Dedifferentiated amniotic fluid mesenchymal stem cell (primary cell): ENCODE results near the gene SSTR1.
A peak's percentile ranks its signal among the peaks of the same experiment; 100 is the strongest.
"Not testable (repeated sequence)": the region's sequence is repeated elsewhere in the genome, so short reads cannot be mapped to it uniquely, and the experiment has no call there.

Experiments used
- DNase-seq: peaks from one replicate; pipeline ENCODE4 v3.0.0-alpha.2; 2016; ENCODE audit errors: extremely low spot score

SSTR1 gene

DNA sequence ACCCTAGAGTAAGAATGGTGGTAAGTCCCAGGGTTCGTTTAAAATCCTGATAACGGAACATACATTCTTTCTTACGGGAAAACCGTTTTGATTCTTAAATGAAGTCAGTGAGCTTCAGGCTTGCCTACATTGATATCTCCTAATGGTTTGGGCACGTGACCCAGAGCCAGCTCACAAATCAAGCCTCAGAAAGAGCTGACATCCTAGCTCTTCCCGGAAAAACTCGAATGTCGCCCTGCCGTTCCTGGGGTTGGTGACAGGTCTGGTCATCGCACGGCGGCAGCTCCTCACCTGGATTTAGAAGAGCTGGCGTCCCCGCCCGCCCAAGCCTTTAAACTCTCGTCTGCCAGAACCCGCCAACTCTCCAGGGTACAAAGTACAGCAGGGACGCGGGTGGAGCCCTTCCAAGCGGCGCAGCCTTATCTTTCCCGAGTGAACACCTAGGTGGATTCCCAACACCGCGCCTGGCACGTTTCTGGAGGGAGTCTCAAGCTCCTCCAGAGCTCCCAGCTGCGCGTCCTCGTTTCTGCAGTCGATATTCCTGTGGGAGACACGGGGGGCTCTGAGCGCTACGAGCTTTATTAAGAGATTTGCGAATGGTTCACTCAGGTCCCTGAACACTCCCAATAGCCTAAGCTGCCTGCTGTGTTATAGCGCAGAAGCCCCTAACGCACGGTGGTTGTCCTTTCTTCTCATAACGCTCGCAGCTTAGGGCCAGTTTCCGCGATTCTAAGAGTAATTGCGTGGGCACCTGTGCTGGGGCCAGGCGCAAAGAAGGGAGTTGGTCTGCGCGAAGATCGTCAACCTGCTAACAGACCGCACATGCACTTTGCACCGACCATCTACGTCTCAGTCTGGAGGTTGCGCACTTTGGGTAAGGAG lies at the start of gene SSTR1:
SSTR1 (plus strand) TSS at position 169 of the 882 bp plus-strand sequence. CDS start 1,486 bp downstream, outside the sequence.
- no peak for DNase-seq

DNA sequence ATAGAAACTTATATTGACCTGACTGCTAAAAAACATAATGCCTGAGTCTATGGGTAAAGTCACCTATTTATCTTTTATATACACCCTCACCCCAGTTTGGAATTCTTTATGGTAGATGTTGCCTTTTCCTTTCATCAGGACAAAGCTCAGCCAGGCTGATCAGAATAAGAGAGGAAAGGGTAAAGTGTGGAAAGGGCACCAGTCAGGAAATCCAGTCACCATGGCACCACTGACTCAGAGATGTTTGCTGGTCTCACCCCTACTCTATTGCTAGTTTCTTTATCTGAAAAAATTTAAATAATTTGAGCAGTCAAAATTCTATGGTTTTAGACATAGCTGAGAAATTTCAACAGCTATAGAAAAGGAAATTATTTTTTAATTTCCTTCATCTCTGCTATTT lies 49.2 kb upstream of the SSTR1 start:
- DNase-seq, result no peak

DNA sequence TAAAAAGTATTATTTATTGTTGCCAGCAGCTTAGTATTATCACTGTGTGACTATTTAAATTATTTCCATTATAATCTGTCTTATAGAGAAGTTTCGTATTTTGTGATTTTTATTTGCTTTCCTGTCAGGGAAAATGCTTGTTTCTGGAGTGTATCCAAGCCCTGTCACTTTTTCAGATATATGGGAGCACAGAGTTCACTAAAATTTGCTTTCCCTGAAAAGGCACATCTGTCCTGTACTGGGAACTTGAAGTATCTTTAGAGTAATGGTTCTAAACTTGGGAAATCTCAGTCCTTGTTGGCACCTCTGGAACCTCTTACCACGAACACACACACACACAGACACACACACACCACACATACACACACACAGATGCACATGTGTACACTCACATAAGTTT lies 39.3 kb upstream of the SSTR1 start:
- no peak for DNase-seq

DNA sequence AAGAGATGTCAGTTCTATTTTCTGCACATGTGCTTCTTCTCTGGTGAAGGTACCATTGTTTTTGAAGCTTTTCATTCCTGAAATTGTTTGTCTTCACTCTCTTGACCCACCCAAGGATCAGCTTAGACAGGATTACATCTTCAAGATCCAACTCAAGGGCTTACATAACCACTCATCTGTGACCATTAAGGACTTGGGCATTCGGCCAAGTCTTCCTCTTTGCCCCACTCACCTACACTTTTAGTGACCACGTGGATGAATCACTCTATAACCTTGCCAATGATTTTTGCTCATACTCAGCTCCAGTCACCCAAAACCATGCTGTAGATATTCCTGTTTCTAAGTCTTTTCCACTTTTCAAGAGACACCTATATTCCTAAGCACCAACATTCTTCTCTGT lies 36.5 kb upstream of the SSTR1 start:
- no peak for DNase-seq

DNA sequence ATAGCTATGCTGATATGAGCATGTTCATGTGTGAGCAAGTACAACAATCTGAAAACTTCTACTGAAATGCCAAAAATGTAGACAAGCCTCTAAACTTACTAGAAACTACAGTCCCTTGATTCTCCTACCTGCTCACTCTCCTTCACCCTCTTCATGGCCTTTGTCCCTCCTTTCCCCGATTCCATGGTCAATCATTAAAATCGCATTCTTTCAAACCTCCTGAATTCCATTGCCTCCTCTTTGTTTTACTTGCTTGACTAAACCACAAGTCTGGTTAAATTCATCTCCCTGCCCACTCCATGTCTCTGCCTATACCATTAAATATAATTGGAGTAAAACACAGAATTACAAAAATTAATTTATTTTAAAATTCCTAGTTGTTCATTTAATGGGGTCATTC lies 33.0 kb upstream of the SSTR1 start:
- no peak for DNase-seq

DNA sequence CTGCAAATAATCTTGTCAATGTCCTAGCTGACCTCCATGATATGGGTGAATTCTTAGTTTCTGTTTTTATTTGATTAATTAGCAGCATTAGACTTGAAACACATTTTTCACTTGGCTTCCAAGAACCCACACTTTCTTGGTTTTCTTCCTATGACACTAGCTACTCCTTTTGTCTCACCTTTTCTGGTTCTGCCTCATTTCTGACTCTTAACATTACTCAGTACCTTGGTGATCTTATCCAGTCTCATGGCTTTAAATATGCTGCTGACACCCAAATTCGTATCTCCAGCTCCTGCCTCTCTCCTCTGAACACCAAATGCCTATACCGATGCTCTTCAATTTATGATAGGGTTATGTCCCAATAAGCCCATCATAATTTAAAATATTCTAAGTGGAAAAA lies 32.0 kb upstream of the SSTR1 start:
- DNase-seq, result no peak

- DNase-seq, result no peak
Measured at GRCh38 chr14:38176379-38176778, 31.3 kb upstream of the SSTR1 start.

- no peak for DNase-seq
Measured at GRCh38 chr14:38184132-38184531, 23.6 kb upstream of the SSTR1 start.

DNA sequence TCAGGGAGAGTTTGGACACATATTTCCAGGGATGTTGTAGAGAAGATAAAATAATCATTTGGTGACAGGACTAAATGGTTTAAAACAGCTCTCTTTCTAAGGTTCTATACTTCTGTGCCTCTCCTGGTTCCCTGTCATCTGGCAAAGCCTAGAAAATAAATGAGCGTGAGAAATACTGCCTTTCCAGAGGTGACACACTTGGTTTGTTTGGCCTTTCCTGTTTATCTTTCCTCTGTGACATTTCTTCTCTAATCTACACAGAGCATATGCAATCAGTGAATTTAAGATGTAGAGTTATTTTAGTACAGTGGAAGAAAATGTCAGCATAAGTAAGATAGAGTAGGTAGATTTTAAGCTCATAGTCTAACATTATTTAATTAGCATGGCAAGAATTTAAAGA lies 22.0 kb upstream of the SSTR1 start:
- no peak for DNase-seq

GRCh38 chr14:38186216-38186615 lies 21.5 kb upstream of the SSTR1 start:
- DNase-seq, result no peak

GRCh38 chr14:38187528-38187927 lies 20.2 kb upstream of the SSTR1 start:
- DNase-seq, result no peak

GRCh38 chr14:38189930-38190726 lies 17.6 kb upstream of the SSTR1 start:
- DNase-seq, result no peak

DNA sequence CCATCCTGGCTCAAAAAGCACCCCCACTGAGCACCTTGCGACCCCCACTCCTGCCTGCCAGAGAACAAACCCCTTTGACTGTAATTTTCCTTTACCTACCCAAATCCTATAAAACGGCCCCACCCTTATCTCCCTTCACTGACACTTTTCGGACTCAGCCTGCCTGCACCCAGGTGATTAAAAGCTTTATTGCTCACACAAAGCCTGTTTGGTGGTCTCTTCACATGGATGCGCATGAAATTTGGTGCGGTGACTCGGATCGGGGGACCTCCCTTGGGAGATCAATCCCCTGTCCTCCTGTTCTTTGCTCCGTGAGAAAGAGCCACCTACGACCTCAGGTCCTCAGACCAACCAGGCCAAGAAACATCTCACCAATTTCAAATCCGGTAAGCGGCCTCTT lies 16.9 kb upstream of the SSTR1 start:
- not testable (repeated sequence) for DNase-seq

GRCh38 chr14:38191491-38191890 lies 16.2 kb upstream of the SSTR1 start:
- DNase-seq, result not testable (repeated sequence)

- DNase-seq, result peak; percentile 72
Measured at GRCh38 chr14:38197001-38197783, 10.5 kb upstream of the SSTR1 start.

GRCh38 chr14:38197784-38198335 lies 9.8 kb upstream of the SSTR1 start:
- no peak for DNase-seq

- no peak for DNase-seq
Measured at GRCh38 chr14:38198425-38198824, 9.3 kb upstream of the SSTR1 start.

DNA sequence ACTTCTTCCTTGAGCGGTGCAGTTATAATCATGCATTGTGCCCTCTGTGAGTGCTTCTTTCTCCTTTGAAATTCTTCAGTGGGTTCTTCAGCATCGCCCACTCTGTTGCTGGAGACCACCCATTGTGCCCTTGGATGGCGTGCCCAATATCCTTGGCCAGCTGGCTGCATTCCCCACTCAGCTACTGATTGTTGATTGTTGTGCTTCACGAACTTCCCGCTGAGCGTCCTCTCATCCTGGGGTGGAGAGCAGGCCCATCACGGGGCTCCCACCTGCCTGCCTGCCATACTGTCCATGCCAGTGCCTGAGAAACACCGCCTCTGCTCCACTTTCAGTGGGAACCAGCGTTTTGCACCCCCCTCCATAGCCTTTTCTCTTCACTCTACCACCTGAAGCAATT lies 8.6 kb upstream of the SSTR1 start:
- no peak for DNase-seq

DNA sequence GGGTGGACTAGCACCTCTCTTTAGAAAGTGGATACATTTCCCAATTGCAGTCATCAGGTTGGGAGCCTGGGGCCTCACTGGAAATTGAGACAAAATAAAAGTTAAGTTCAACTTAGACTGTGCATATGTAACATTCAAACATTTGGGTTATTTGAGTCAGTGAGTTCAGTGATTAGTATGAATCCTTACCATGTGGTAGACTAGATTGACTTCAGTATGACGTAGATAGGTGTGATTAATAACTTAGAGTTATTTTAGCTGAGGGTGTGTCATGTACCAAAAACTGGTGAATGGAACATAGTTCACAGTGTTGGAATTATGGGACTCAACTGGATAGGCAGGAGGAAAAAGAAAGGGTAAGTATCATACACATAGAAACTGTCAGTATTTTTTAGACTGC lies 8.0 kb upstream of the SSTR1 start:
- DNase-seq, result no peak

DNA sequence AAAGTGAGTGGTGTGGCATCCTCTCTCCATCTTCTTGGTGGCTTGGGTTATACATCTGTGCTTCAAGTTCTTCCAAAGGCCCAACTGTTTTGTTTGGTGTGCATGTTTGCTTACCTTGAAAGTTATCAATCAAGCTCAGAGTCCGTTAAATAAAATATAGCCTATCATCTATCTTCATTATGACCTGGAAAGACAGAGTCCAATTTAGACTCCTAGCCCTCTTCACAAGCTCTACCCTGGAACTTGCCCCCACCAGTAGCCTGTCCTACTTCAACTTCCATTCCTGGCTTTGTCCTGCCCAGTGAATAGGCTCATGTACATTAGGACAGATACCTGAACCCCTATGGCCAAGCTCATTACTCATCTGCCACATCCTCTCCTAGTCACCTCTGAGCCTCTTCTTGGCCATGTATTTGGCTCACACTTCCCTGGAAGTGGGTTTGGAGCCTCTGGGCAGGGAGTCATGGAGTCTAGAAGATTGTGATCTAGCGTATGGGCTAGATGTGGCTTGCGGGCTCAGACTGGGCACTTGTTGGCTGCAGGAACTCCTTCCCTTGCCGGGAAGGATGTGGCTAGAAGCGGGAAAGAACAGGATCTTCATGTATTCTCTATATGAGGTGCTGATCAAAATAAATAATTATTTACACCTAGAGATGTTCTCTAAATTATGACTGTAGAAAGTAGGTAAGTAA lies 6.4 kb upstream of the SSTR1 start:
- DNase-seq, result no peak
